GM18867 (cell line): ENCODE data around the gene VRK3.
A peak's percentile ranks its signal among the peaks of the same experiment; 100 is the strongest.
"Not testable (repeated sequence)": the region's sequence is repeated elsewhere in the genome, so short reads cannot be mapped to it uniquely, and the experiment has no call there.

Experiments used
- ATAC-seq: cut with Tn5 transposase; IDR thresholded peaks from one replicate; pipeline ENCODE4 v1.9.1; 2021; ENCODE audit warnings: mild to moderate bottlenecking, moderate library complexity; ENCODE audit not compliant: unreplicated experiment

Gene VRK3, protein sequence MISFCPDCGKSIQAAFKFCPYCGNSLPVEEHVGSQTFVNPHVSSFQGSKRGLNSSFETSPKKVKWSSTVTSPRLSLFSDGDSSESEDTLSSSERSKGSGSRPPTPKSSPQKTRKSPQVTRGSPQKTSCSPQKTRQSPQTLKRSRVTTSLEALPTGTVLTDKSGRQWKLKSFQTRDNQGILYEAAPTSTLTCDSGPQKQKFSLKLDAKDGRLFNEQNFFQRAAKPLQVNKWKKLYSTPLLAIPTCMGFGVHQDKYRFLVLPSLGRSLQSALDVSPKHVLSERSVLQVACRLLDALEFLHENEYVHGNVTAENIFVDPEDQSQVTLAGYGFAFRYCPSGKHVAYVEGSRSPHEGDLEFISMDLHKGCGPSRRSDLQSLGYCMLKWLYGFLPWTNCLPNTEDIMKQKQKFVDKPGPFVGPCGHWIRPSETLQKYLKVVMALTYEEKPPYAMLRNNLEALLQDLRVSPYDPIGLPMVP

GRCh38 chr19:50025022-50025793 is at the start of gene VRK3:
Gene VRK3, minus strand, starts transcription at chr19:50025372. Its CDS starts 9,210 bp downstream, at chr19:50016162.
- peak; percentile 85 for ATAC-seq

GRCh38 chr19:50068382-50068781 is 43.2 kb upstream of the VRK3 start:
- not testable (repeated sequence) for ATAC-seq

DNA sequence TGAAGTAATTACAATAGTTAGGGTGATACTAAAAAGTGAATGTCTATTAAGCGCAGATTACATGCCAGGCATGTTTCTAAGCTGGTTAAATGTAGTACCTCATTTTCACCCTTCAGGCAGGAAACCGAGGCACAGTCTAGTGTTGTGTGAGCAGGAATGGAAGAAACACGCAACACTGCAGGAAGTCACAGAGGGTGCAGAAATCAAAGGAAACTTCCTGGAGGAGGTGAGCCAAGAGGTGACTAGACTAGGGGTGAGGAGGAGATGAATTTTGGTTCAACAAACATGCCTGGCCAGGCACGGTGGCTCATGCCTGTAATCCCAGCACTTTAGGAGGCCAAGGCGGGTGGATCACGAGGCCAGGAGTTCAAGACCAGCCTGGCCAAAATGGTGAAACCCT is 42.4 kb upstream of the VRK3 start:
- no peak for ATAC-seq

- ATAC-seq: no peak
These were observed 40.8 kb upstream of the VRK3 start for GRCh38 chr19:50065938-50066337.

DNA sequence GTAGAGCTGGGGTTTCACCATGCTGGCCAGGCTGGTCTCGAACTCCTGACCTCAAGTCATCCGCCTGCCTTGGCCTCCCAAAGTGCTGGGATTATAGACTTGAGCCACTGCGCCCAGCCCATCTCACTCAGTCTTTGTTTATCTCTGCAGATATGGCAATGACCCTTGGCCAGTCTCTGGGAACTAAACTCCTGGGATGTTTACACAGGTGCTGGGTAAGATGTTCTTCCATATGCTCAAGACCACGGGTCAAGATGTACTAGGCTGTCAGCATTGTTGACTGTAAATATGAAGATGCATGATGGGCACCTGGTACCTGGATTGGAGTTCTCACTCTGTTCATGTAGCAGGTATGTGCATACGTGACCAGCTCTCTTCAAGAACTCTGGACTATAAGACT is 36.5 kb upstream of the VRK3 start:
- ATAC-seq: no peak

DNA sequence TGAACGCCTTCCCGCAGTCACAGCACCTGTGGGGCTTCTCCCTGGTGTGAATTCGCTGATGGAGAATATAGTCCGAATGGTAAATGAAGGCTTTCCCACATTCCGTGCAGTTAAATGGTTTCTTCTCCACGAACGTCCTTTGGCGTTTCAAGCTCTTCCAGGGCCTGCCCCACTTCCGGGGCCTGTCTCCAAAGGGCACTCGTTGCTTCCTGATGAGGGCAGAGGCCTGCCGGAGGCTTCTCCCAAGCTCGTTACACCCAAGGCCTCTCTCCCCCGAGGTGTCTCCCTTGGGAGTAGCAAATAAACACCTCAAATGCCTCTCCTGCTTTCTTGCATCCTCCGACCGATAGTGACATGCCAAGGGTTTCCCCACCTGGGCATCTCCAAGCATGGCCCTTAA is 34.9 kb upstream of the VRK3 start:
- no peak for ATAC-seq

- ATAC-seq: no peak
These were observed 33.9 kb upstream of the VRK3 start for GRCh38 chr19:50059045-50059444.

GRCh38 chr19:50058425-50058824 is 33.3 kb upstream of the VRK3 start:
- ATAC-seq: no peak

DNA sequence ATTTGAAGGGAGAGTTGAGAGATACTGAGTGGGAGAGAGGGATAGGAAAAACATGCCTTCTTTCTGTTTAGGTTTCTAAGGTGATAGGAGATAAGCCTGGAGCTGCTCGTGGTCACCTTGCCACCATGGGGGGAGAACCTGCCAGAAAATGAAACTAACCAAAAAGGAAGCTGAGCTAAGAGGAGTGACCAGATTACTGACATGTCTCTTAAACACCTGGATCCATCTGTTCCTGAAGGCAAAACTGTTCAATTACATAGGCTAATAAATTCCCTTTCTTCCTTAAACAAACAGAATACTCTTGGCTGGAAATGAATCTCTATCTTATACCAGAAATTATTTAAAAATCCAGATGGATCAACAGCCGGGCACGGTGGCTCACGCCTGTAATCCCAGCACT is 27.9 kb upstream of the VRK3 start:
- ATAC-seq: no peak

GRCh38 chr19:50051964-50052363 is 26.8 kb upstream of the VRK3 start:
- ATAC-seq: no peak

DNA sequence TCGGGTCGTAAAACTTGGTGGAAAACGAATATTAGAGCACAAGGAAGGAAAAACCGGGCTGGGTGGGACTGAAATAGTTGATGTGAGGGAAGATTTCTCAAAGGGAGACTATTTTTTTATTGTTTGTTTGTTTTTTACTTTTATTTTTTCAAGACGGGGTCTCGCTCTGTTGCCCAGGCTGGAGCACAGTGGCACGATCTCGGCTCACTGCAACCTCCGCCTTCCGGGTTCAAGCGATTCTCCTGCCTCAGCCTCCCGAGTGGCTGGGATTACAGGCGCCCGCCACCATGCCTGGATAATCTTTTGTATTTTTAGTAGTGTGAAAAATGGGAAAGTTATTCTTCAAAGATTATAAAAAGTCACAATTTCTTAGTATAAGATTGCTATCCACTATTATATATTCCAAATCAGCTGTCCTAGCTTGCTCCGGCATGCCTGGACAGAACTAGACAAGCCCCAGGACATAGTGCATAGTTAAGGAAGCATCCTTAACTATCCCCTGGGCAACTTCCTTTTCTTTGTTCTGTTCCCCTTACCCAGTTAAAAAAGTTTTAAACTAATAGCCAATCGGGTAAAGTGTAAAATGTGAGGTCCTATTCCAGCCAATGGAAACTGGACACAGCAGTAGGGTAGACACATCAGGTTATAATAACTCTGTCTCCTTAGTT is 26.2 kb upstream of the VRK3 start:
- not testable (repeated sequence) for ATAC-seq

GRCh38 chr19:50050406-50051227 is 25.4 kb upstream of the VRK3 start:
- no peak for ATAC-seq

DNA sequence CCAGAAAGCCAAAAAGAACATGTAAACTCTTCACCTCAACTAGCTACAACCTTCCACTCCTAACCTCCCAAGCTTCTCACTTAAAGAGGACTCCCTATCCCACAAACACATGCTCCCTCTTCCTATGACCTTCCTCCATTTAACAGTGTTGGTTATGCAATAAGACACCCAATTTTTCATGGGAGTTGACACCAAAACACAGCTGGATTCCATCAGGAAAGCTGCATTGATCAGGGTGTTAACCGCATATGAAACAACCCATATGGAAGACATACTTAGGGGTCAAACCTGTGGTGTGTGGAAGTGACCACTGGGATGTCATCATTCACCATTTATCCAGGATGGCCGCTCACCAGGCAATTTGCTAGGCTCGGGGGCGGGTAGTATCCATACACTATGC is 22.5 kb upstream of the VRK3 start:
- ATAC-seq: no peak

GRCh38 chr19:50046649-50047503 is 21.7 kb upstream of the VRK3 start:
- ATAC-seq: no peak

GRCh38 chr19:50044922-50045321 is 19.8 kb upstream of the VRK3 start:
- no peak for ATAC-seq

- ATAC-seq: no peak
These were observed 18.8 kb upstream of the VRK3 start for GRCh38 chr19:50043967-50044366.

DNA sequence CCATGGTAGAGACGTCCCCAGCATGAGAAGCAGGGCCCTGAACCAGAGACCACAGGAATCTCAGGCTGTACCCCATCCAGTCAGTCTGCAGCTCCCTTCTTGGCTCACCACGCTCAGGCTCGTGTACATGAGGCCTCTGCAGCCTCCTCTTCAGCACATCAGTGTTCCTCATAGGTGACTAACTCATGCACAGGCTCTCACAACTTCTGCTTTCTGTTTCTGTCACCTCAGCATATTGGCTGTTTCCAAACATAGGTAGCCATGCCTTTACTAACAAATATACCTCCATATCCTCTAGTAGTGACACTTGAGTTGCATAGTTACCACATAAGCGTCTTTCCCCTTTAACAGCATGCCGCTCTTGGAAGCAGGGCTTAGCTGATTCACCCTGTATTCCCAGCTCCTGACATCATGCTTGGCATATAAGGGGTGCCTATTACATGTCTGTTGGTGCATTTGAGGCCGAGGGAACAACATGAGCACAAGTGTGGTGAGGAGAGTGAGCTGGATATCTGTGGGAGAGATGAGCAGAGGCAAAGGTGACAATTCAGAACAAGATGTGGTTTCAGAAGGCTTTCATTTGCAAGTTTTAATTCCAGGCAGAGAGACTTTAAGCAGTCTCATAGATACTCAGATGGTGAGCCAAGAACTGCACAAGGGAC is 17.3 kb upstream of the VRK3 start:
- ATAC-seq: no peak

GRCh38 chr19:50040967-50041366 is 15.8 kb upstream of the VRK3 start:
- ATAC-seq: no peak

DNA sequence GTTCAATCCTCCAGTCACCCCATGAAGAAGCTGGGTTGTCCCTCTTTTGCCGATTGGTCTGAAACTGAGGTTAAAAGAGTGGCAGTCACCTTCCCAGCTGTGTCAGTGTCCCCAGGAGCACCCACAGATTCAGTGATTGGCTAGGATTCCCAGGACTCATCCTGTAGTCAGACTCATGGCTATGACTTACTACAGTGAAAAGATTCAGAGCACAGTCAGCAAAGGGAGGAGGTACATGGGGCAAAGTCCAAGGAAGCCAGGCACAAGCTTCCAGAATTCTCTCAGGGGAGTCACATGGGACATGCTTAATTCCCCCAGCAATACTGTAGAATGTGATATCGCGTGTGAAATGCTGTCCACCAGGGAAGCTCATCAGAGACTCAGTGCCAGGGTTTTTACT is 14.8 kb upstream of the VRK3 start:
- ATAC-seq: no peak
